ENCODE measurements around the gene CELF2. TPM values are rescaled to one million over a fixed set of nuclear protein-coding genes. Genes with fewer than 3 reads are reported as not detected.

The CELF2 gene
- total RNA-seq, 4 donors from 2014 or later, result 120 to 185 (median 154) TPM

- no peak for TF ChIP-seq CTCF (IDR thresholded peaks at IDR 0.05; ENCODE audit: low read depth)
Measured at GRCh38 chr10:11344550-11344949, 326.9 kb downstream of the CELF2 start.

DNA sequence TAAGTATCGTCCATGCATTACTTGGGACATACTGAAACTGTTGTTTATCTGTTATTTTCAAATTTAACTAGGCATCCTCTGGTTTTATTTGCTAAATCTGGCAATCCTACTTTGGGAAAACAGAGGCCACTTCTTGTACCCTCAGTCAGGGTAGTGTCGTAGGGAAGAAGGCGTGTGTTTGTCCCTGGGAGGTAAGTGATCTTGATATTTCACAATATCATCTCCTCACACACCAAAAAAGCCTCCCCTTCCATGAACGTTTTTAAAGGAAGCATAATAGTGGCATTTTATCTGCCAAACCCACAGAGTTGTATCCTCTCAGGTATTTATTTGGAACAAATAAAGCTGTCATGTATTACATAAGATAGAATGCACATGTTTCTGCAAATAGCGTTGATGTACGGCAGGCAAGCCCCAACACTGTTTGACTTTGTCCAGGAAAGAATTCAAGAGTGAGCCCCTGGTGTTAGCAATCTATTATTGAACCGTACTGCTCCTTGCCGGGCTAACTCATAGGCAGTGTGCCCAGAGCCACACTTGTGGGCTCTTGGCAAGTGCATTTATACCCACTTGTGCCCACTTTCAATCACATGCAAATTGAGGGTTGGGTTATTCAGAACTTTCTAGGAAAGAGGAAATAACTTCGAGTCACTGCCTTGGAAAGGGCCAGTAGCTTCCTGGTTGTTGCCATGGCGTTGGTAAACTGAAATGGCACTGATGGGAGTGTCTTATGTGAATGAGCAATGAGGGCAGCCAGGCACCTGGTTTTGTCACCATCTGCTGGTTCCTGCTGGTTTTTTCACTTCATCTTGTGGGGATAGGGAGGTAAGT lies 327.8 kb downstream of the CELF2 start:
- TF ChIP-seq CTCF (IDR thresholded peaks at IDR 0.05; ENCODE audit: low read depth), result no peak

DNA sequence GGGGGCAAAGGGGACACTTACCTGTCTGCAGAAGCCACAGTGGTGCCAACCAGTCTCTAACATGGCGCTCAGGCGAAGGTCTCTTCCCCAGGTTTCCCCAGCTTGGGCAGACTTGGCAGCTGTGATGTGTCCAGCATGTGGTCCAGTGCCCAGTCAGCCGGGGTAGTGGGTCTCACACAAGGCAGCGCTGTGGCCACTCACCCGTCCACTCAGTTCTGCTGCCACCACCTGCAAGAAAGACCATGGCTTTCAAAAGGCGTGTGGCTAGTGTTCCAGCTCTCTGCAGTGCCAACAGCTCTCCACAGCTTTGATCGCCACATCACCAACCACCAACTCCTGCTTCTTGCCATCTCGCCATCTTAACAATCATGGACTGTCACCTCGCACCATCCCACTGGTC lies 334.1 kb downstream of the CELF2 start:
- TF ChIP-seq CTCF (IDR thresholded peaks at IDR 0.05; ENCODE audit: low read depth), result no peak

DNA sequence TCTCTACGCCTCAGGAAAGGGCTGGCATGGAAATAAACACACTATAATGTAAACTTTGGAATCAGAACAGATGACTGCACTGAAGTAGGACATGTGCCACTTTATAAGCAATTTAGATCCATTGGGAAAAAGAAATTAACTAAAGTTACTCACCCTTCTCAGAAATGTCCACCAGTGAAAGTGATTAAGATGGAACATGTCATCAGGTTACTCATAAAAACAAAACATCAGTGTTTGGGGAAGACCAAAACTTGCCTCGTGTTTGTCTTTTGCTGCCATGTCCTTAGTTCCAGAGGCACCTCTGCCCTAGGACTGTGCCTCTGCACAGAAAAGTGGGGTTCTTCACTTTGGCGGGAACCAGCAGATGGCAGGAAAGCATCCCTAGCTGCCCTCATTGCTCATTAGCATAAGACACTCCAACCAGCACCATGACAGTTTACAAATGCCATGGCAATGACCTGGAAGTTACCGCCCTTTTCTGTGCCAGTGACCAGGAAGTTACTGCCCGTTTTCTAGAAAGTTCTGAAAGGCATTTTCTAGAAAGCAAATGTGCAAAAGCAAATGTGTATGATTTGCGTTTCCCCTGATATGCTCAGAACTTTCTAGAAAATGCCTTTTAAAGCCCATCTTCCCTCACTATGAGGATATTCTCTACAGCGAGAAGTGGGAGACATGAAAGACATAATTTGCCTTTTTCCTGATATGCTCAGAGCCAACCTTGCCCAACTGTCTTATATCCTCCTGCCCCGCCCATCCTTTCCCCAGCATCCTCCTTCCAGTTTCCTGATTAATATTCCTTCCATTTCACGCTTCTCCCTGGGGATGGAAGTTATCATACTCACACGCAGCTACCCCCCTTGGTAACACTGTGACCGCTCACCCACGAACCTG lies 335.6 kb downstream of the CELF2 start:
- no peak for TF ChIP-seq CTCF (IDR thresholded peaks at IDR 0.05; ENCODE audit: low read depth)

DNA sequence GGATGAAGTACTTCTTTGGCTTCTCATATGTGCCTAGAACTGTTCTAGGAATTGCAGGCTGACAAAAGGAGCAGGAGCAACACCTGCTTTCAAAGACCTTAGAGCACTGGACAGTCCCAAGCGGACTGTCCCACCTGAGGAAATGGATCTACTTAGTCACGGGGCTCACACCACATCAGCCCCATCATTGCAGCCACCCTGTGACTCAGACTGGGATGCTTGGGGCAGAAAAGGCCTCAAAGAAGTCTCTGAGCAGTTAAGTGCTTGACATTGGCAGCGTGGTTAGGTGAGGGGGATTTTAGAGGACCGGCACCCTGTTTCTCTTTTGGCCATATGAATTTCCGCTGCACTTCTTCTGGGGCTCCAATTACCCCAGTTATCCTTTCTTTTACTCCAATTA lies 337.2 kb downstream of the CELF2 start:
- no peak for TF ChIP-seq CTCF (IDR thresholded peaks at IDR 0.05; ENCODE audit: low read depth)

- no peak for TF ChIP-seq CTCF (IDR thresholded peaks at IDR 0.05; ENCODE audit: low read depth)
Measured at GRCh38 chr10:11355592-11355991, 337.9 kb downstream of the CELF2 start.

GRCh38 chr10:11357439-11357838 lies 339.8 kb downstream of the CELF2 start:
- TF ChIP-seq CTCF (IDR thresholded peaks at IDR 0.05; ENCODE audit: low read depth), result no peak

Measured in subcutaneous adipose tissue (tissue), 4 donors.